Hepatocyte (in vitro differentiated cells): ENCODE measurements around the gene ANO4. TPM values are rescaled to one million over a fixed set of nuclear protein-coding genes. Genes with fewer than 3 reads are reported as not detected.

Experiments used
- DNase-seq: peaks from one replicate; pipeline ENCODE4 v3.0.0-alpha.2; 2016; ENCODE audit warnings: low spot score
- H2AFZ ChIP-seq: fragments of 200-600 bp; sonication (generic); 2 replicates; pipeline ENCODE4 v1.6.0; 2016; ENCODE audit warnings: antibody characterized with exemption, mild to moderate bottlenecking
- H3K27ac ChIP-seq: fragments of 200-600 bp; sonication (generic); 2 replicates; pipeline ENCODE4 v1.5.1; 2016; ENCODE audit warnings: mild to moderate bottlenecking
- H3K27me3 ChIP-seq: fragments of 200-600 bp; sonication (generic); 2 replicates; pipeline ENCODE4 v1.6.1; 2016
- H3K36me3 ChIP-seq: fragments of 200-600 bp; sonication (generic); replicated peaks from 2 replicates; pipeline ENCODE4 v1.5.1; 2016; ENCODE audit warnings: low read depth; ENCODE audit not compliant: insufficient read depth
- H3K4me1 ChIP-seq: fragments of 200-600 bp; sonication (generic); 2 replicates; pipeline ENCODE4 v1.5.1; 2016; ENCODE audit warnings: mild to moderate bottlenecking, moderate library complexity; ENCODE audit not compliant: insufficient read depth
- H3K4me2 ChIP-seq: fragments of 200-600 bp; sonication (generic); 2 replicates; pipeline ENCODE4 v1.6.0; 2016
- H3K4me3 ChIP-seq: fragments of 200-600 bp; sonication (generic); 2 replicates; pipeline ENCODE4 v1.5.1; 2016; ENCODE audit warnings: mild to moderate bottlenecking
- H3K79me2 ChIP-seq: fragments of 200-600 bp; sonication (generic); 2 replicates; pipeline ENCODE4 v1.6.0; 2017; ENCODE audit warnings: mild to moderate bottlenecking
- H3K9me2 ChIP-seq: fragments of 200-600 bp; sonication (generic); replicated peaks from 2 replicates; pipeline ENCODE4 v1.6.0; 2017; ENCODE audit warnings: mild to moderate bottlenecking; ENCODE audit not compliant: insufficient read depth
- H3K9me3 ChIP-seq: fragments of 200-600 bp; sonication (generic); 2 replicates; pipeline ENCODE4 v1.5.1; 2016; ENCODE audit warnings: low read depth, mild to moderate bottlenecking
- H4K20me1 ChIP-seq: fragments of 200-600 bp; sonication (generic); 2 replicates; pipeline ENCODE4 v1.6.0; 2016; ENCODE audit warnings: mild to moderate bottlenecking; ENCODE audit not compliant: insufficient read depth, poor library complexity, severe bottlenecking
- EZH2 ChIP-seq: fragments of 200-600 bp; sonication (generic); IDR thresholded peaks from 2 replicates; pipeline ENCODE4 v1.6.1; 2016; ENCODE audit warnings: antibody characterized with exemption, mild to moderate bottlenecking, borderline replicate concordance
- EZH2phosphoT487 ChIP-seq: fragments of 200-600 bp; sonication (generic); IDR thresholded peaks from one replicate; pipeline ENCODE4 v1.6.1; 2018; ENCODE audit warnings: antibody characterized with exemption, mild to moderate bottlenecking, low read depth, moderate library complexity; ENCODE audit not compliant: unreplicated experiment, severe bottlenecking
- WGBS: methylation state at CpG from one replicate; pipeline ENCODE4 v1.1.6; 2016; ENCODE audit warnings: low lambda C conversion rate; ENCODE audit errors: missing lambda C conversion rate; 5-methylcytosine and 5-hydroxymethylcytosine counted together
- polyA plus RNA-seq: library from polyadenylated mRNA; unstranded; fragments of >200 nt; fragmentation: Nextera tagmentation; extraction: Ambion mirVana; gene quantifications from 2 replicates; pipeline ENCODE4 v1.2.1, GENCODE V29; 2016
- total RNA-seq: library from RNA; depleted of rRNA; stranded (reverse); fragments of >200 nt; gene quantifications from 2 replicates; pipeline ENCODE4 v1.2.3, GENCODE V29; 2014
- TF ChIP-seq, protein P1 (sequence below): fragments of 200-600 bp; sonication (generic); IDR thresholded peaks from 2 replicates; pipeline ENCODE4 v1.5.1; 2016; ENCODE audit warnings: antibody characterized with exemption, mild to moderate bottlenecking; ENCODE audit not compliant: poor library complexity

The ANO4 gene
- total and polyA plus RNA-seq, 2 experiments from 2014 or later, result 1.6 to 2.3 TPM

DNA sequence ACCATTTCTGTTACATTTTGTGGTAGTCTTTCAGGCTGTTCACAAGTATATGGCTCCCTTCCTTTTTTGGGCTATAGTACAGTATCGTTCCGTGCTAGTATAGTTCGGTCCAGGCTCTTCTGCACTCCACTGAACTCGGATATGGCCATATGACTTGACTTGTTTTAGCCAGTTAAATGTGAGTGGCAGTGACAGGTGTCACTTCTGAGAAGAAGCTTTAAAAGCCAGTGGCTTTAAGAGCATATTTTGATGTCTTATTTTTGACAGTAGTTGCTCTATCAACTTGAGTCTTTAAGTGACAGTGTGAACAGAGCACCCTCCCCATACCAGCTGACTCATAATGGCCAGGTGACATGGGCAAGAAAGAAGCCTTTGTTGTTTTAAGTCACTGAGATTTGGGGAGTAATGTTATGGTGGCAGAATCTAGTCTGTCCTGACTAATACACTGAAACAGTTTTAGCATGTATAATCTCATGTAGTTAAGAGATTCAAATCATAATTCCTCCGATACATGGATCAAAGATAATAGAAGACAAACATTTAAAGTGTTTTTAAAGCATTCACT is 64.6 kb downstream of the ANO4 start:
- Histone ChIP-seq H4K20me1 (no peaks in the 10 kb centered on the region), H3K4me1 (no peaks in the 10 kb centered on the region), H3K79me2 (no peaks in the 10 kb centered on the region), H3K4me3 (no peak overlapping the region), H2AFZ (no peak overlapping the region), H3K9me2 (no peaks in the 10 kb centered on the region), H3K27ac (no peak overlapping the region), H3K36me3 (no peaks in the 10 kb centered on the region), H3K27me3 (no peaks in the 10 kb centered on the region), H3K9me3 (no peaks in the 10 kb centered on the region), H3K4me2 (no peak overlapping the region)
- no peak for DNase-seq
- WGBS, result 92% methylated on average over 5 of the region's 5 CpGs
- no peak for TF ChIP-seq EZH2
- TF ChIP-seq EZH2phosphoT487, result no peak
- TF ChIP-seq, protein P1, sequence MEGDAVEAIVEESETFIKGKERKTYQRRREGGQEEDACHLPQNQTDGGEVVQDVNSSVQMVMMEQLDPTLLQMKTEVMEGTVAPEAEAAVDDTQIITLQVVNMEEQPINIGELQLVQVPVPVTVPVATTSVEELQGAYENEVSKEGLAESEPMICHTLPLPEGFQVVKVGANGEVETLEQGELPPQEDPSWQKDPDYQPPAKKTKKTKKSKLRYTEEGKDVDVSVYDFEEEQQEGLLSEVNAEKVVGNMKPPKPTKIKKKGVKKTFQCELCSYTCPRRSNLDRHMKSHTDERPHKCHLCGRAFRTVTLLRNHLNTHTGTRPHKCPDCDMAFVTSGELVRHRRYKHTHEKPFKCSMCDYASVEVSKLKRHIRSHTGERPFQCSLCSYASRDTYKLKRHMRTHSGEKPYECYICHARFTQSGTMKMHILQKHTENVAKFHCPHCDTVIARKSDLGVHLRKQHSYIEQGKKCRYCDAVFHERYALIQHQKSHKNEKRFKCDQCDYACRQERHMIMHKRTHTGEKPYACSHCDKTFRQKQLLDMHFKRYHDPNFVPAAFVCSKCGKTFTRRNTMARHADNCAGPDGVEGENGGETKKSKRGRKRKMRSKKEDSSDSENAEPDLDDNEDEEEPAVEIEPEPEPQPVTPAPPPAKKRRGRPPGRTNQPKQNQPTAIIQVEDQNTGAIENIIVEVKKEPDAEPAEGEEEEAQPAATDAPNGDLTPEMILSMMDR, result no peak

DNA sequence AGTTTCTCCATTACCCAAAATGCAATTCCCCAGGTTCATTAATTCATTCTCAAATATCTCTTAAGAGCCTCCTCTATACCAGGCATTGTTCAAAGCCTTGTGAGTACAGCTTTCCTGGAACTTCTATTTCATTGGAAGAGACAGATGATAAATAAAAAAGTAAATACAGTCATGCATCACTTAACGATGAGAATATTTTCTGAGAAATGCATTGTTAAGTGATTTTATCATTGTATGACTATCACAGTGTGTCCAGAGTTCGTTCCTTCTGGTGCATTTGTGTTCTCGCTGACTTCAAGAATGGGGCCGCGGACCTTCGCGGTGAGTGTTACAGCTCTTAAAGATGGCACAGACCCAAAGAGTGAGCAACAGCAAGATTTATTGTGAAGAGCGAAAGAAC is 66.0 kb downstream of the ANO4 start:
- H2AFZ ChIP-seq, result no peak overlapping the region
- no peak for DNase-seq
- no peaks in the 10 kb centered on the region for H3K9me2 ChIP-seq
- H3K4me1 ChIP-seq, result no peaks in the 10 kb centered on the region
- H3K4me3 ChIP-seq, result no peak overlapping the region
- no peaks in the 10 kb centered on the region for H3K79me2 ChIP-seq
- H3K27ac ChIP-seq, result no peak overlapping the region
- no peaks in the 10 kb centered on the region for H3K36me3 ChIP-seq
- 96% methylated on average over 8 of the region's 8 CpGs for WGBS
- no peaks in the 10 kb centered on the region for H3K9me3 ChIP-seq
- no peaks in the 10 kb centered on the region for H4K20me1 ChIP-seq
- TF ChIP-seq EZH2phosphoT487 (no peak), EZH2 (no peak)
- TF ChIP-seq, protein P1, result no peak
- no peaks in the 10 kb centered on the region for H3K27me3 ChIP-seq
- no peak overlapping the region for H3K4me2 ChIP-seq

DNA sequence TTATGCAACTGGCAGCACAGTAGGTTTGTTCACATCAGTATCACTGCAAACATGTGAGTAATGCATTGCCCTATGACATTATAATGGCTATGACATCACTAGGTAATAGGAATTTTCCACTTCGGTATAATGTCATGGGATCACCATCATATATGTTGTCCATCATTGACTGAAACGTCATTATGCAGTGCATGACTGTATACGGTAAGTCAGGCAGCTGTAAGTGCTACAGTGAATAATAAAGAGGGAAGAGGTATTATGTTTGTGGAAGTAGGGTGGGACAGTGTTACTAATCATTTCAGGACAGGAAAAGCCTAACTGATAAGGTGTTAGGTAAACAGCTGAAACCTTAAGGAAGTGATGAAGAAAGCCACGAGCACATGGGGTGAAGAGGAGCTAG is 68.1 kb downstream of the ANO4 start:
- Histone ChIP-seq H2AFZ (no peak overlapping the region), H3K27me3 (no peaks in the 10 kb centered on the region), H3K27ac (no peak overlapping the region), H3K4me1 (no peaks in the 10 kb centered on the region), H3K9me3 (no peaks in the 10 kb centered on the region), H3K4me2 (no peak overlapping the region), H4K20me1 (no peaks in the 10 kb centered on the region), H3K79me2 (no peaks in the 10 kb centered on the region), H3K4me3 (no peak overlapping the region), H3K36me3 (no peaks in the 10 kb centered on the region), H3K9me2 (no peaks in the 10 kb centered on the region)
- WGBS, result 69% methylated on average over 4 of the region's 4 CpGs
- no peak for DNase-seq
- TF ChIP-seq EZH2 (no peak), EZH2phosphoT487 (no peak)
- TF ChIP-seq, protein P1, result no peak
